TTC549 (cell line): ENCODE results near the gene LENEP.

Source experiments
- FAIRE-seq: peaks from 2 replicates; lab custom pipeline; 2012; peaks lifted over from hg19 to GRCh38; lab: Jason Lieb, UNC

Gene LENEP

GRCh38 chr1:155030243-155030795 lies 36.9 kb downstream of the LENEP start:
- FAIRE-seq = no peak

DNA sequence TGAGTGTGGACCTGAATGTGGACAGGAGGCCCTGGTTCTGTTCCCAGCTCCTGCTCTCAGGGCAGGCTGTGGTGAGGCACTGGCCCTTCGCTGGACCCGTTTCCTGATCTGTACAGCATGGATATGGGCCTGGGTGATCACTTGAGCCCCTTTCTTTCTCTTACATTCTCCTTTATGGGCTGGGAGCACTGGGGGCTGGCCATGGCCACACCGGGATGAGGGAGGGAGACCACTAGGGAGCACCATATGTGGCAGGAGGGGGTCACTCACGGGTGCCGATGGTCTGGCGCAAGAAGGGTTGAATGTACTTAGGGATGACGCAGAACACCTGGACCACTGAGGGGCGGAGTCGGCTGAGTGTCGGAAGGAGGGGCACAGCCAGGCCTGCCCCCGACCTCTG lies 37.5 kb downstream of the LENEP start:
- no peak for FAIRE-seq

- no peak for FAIRE-seq
Measured at GRCh38 chr1:155032886-155033285, 39.5 kb downstream of the LENEP start.

DNA sequence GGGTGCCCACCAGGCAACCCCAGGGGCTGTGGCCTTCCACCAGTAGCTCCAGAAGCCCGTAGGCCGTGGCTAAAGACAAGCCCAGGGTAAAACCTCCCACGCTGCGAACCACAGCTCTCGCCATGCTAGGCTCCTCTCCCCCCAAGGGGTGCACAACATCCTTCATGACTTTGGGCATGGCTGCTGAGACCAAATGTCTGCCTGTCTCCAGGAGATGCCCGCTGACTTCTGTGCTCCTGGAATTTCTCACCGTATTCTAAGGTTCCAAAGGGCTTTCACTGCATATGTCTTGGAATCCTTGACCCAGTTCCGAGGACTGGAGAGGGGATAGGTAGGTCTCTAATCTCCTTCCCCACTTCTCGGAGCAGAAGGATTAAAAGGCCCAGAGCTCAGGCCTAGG lies 40.1 kb downstream of the LENEP start, which contains the start of the genes DCST1 and DCST2:
DCST1 (plus strand) TSS at position 301 of the 400 bp plus-strand sequence. CDS start 213 bp downstream, outside the sequence.
DCST2 (minus strand) TSS at position 258 of the 400 bp plus-strand sequence; CDS start at position 178, 80 bp downstream.
- no peak for FAIRE-seq

DNA sequence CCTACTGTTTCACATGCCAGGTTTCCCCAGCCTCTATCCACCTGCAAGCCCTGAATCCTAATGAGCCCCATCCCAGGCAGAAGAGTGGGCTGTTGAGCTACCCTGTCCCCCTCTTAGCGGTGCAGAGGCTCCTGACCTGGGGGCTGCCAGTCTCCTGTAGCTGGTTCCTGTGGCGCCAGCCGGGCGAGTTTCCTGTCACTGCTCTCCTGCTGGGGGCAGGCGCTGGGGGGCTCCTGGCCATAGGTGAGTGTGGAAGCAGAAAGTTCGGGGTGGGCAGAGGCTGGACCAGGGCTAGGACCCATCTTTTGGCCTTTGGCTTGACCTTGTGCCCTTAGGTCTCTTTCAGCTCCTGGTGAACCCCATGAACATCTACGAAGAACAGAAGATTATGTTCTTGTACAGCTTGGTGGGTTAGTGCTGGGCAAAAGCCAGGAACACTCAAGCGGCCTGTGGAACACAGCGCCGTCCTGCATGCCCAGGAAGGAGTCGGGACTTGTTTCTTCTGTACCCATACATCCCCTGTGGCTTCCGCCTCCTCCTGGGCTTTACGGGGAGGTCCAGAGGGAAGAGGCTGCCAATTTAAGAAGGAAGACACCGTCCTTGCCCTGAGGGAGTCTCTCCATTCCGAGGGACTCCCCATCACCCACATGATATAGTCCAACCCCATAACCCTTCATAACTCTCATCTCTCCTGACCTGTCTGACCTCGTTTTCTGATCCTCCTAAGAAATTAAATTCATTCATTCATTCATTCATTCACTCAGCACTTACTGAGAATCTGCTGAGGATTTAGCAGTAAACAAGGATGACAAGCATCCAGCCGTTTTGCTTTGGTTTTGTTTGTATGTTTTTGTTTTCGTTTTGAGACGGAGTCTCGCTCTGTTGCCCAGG lies 41.2 kb downstream of the LENEP start:
- FAIRE-seq = no peak

DNA sequence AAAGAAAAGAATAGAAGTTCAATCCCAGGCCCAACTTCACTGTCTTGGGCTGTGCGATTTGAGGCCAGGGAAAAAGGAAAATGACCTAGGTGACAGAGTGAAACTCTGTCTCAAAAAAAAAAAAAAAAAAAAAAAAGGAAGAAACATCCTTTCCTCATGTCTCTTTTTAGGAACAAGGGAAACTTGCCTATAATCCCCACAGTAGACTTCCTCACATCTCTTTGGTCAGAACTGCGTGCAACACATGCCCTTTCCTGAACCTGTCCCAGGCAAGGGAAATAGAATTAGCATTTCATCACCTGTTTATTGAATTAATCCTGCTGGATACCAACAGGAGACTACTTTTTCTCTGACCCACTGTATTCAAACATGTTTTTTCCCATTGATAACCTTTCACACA lies 42.5 kb downstream of the LENEP start:
- no peak for FAIRE-seq

GRCh38 chr1:155037043-155037442 lies 43.7 kb downstream of the LENEP start:
- no peak for FAIRE-seq

DNA sequence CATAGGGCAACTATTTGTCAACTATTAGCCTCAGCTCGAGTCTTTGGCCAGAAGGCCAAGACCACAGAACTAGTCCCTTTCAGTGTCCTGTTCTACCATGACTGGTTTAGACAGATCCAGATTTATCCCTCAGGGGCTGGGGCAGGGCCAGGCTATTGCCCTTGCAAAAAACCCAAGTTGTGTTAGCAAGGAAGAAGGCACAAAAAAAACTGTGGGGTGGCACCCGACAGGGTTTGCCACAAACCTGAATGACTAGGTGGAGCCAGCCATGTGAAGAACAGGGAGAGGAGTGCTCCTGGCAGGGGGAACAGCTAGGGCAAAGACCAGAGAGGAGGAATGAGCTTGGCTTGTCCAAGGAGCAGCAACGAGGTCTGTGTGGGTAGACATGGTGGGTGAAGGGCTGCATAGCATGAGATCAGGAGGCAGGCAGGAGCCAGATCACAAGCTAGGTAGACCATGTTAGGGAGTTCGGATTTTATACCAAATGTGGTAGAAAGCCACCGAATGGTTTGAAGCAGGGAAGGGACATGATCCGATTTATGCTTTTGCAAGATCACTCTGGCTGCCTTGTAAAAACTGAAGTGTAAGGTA lies 44.6 kb downstream of the LENEP start:
- FAIRE-seq = no peak

GRCh38 chr1:155038602-155039307 lies 45.4 kb downstream of the LENEP start:
- no peak for FAIRE-seq

- FAIRE-seq = no peak
Measured at GRCh38 chr1:155039308-155039669, 45.9 kb downstream of the LENEP start.

DNA sequence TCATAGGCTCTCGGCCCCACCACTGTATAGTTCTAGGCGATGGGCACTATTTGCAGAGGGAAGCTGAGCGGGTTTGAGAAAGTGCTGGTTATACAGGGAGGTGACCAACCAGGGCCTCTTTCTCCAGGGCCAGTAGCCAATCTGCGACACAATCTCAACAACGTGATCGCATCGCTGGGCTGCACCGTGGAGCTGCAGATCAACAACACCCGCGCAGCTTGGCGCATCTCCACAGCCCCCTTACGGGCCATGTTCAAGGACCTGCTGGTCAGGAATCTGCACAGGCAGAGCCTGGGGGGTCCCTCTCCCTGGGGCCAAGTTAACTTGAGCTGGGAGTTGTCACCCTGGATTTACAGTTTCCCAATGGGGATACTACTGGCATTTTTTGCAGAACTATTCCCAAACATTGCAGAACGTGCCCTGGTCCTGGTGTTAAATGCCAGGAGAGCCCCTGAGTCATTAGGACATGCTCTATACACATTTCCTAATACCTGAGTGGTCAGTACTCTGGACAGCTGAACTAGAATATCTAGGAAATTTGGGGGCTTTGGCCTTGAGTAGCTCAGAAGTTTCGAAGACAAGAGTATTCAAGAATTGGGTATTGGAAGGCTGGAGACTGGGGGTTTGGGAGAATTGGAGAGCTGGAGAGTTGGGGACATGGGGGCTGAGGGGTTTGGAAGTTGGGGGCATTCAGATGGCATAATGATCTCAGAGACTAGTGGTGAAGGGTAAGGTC lies 47.1 kb downstream of the LENEP start:
- no peak for FAIRE-seq

DNA sequence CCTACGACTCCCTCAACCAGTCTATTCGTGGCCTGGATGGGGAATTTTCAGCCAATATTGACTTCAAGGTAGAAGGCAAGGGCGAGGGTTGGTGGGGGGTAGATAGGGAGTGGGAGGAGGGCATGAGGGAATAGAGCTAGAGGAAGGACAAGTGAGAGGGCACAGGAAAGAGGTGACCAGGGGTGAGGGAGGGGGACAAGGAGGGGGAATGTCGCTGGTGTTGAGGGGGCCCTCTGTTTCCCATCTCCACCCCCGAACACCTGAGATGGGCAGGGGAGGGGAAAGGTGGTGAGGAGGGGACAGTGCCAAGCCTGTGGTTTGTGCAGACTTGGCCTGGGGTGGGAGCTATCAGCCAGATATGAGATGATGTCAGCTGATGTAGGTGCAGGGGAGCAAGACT lies 49.4 kb downstream of the LENEP start:
- no peak for FAIRE-seq

GRCh38 chr1:155043301-155043702 lies 49.9 kb downstream of the LENEP start:
- FAIRE-seq = no peak

- FAIRE-seq = no peak
Measured at GRCh38 chr1:155043793-155044192, 50.4 kb downstream of the LENEP start.
